Measurements from ENCODE around the gene TMC1.

Gene TMC1

GRCh38 chr9:72728031-72728770 lies 206.8 kb downstream of the TMC1 start (continued):
- no peak for TF ChIP-seq ZNF518A (tag by site-specific recombination; conservative IDR thresholded peaks at IDR 0.05; ENCODE audit: low read depth)

GRCh38 chr9:72733895-72734294 lies 212.5 kb downstream of the TMC1 start:
- Histone ChIP-seq H3K9me3 (ENCODE audit: control insufficient read depth, insufficient read depth, low read depth, low read length) (no peaks in the 10 kb centered on the region), H3K27ac (ENCODE audit: extremely low read depth, low read depth, low read length) (no peak overlapping the region), H3K4me3 (ENCODE audit: low read depth, low read length) (no peak overlapping the region), H3K4me1 (ENCODE audit: control insufficient read depth, insufficient read depth, low read length) (no peaks in the 10 kb centered on the region), H3K36me3 (ENCODE audit: control insufficient read depth in 2 of 2, insufficient read depth in 1 of 2, low read length in 2 of 2) (no peaks in the 10 kb centered on the region)
- POLR2A ChIA-PET = no interaction called here
- TF ChIP-seq ZBTB1 (tag by site-specific recombination; IDR thresholded peaks at IDR 0.05) = no peak
- no peak for TF ChIP-seq ZNF76 (tag by site-specific recombination; IDR thresholded peaks at IDR 0.05; ENCODE audit: borderline replicate concordance, low read depth)
- TF ChIP-seq ZNF600 (tag by site-specific recombination; IDR thresholded peaks at IDR 0.05) = no peak
- TF ChIP-seq PRDM2 (tag by site-specific recombination; IDR thresholded peaks at IDR 0.05; ENCODE audit: borderline replicate concordance) = no peak
- TF ChIP-seq ZNF114 (tag by site-specific recombination; IDR thresholded peaks at IDR 0.05) = no peak
- TF ChIP-seq ZNF398 (tag by site-specific recombination; IDR thresholded peaks at IDR 0.05) = no peak
- no peak for TF ChIP-seq ZNF785 (tag by site-specific recombination; IDR thresholded peaks at IDR 0.05)
- TF ChIP-seq ZNF350 (tag by site-specific recombination; IDR thresholded peaks at IDR 0.05) = no peak
- no peak for TF ChIP-seq ATF2 (tag by site-specific recombination; IDR thresholded peaks at IDR 0.05; ENCODE audit: low read depth)
- CTCF ChIA-PET = interaction anchor here (0.6 kb wide), 1 partner anchor 16 kb away, joined by 3 read pairs; no protein-coding TSS in a partner anchor
